Measurements from ENCODE around the gene CTPS2.
"Not testable (repeated sequence)": the region's sequence is repeated elsewhere in the genome, so short reads cannot be mapped to it uniquely, and the experiment has no call there.

The CTPS2 gene

DNA sequence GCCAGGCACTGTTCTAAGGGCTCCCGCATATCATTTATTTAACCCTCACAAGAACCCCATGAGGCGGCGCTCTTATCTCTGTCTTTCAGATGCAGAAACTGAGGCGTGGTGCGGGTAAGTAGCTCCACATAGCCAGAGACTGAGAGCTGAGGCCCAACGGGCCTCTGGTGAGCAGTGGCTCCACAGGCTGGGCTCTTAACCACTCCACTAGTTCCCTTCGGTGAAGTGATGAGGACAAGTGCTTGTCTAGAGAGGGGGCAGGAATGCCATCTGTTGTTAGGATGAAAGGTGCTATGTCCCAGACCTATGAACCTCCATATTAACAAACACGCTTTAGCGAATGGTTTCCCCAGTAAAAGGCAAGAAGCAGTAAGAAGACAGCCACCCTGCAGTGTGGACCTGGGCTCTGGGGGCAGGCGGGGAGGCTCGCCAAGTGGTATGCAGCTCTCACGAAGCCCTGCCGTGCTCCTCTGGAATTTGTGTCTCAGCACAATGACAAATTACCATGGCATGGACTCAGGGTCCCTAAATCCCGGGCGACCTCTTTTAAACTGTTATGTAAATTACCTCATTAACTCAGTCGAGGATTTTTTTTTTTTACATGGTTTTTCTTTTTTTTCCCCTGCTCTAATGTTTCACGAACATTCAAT is 83.4 kb downstream of the CTPS2 start:
- Histone ChIP-seq H3K4me3 (ENCODE audit: severe bottlenecking) (no peak overlapping the region), H3K4me1 (ENCODE audit: insufficient read depth, poor library complexity, severe bottlenecking) (no peaks in the 10 kb centered on the region), H3K27me3 (ENCODE audit: insufficient read depth, poor library complexity, severe bottlenecking) (no peaks in the 10 kb centered on the region), H3K27ac (ENCODE audit: poor library complexity, severe bottlenecking) (no peak overlapping the region), H3K36me3 (ENCODE audit: low read depth) (no peaks in the 10 kb centered on the region), H3K9me3 (ENCODE audit: severe bottlenecking) (no peaks in the 10 kb centered on the region)
- TF ChIP-seq, protein P1, sequence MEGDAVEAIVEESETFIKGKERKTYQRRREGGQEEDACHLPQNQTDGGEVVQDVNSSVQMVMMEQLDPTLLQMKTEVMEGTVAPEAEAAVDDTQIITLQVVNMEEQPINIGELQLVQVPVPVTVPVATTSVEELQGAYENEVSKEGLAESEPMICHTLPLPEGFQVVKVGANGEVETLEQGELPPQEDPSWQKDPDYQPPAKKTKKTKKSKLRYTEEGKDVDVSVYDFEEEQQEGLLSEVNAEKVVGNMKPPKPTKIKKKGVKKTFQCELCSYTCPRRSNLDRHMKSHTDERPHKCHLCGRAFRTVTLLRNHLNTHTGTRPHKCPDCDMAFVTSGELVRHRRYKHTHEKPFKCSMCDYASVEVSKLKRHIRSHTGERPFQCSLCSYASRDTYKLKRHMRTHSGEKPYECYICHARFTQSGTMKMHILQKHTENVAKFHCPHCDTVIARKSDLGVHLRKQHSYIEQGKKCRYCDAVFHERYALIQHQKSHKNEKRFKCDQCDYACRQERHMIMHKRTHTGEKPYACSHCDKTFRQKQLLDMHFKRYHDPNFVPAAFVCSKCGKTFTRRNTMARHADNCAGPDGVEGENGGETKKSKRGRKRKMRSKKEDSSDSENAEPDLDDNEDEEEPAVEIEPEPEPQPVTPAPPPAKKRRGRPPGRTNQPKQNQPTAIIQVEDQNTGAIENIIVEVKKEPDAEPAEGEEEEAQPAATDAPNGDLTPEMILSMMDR (IDR thresholded peaks at IDR 0.05; ENCODE audit: poor library complexity, severe bottlenecking): no peak
- no peak for DNase-seq (ENCODE audit: low spot score)
- ATAC-seq (ENCODE audit: low read depth): no peak

DNA sequence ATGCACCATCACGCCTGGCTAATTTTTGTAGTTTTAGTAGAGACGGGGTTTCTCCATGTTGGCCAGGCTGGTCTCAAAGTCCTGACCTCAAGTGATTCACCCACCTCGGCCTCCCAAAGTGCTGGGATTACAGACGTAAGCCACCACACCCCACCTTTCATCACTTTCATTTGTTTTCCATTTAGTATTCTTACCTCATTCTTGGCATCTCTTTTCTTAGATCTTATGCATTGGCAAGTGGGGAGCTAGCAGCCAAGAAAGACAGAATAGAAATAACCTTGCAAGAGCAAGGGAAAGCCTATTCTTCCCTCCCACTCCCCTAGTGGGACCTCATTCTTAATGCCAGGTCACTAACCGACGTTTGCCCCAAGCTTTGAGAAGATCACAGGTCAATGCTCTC is 84.0 kb downstream of the CTPS2 start:
- H3K27me3 ChIP-seq (ENCODE audit: insufficient read depth, poor library complexity, severe bottlenecking); H3K4me1 ChIP-seq (ENCODE audit: insufficient read depth, poor library complexity, severe bottlenecking); H3K27ac ChIP-seq (ENCODE audit: poor library complexity, severe bottlenecking); DNase-seq (ENCODE audit: low spot score); H3K9me3 ChIP-seq (ENCODE audit: severe bottlenecking); H3K36me3 ChIP-seq (ENCODE audit: low read depth); H3K4me3 ChIP-seq (ENCODE audit: severe bottlenecking); ATAC-seq (ENCODE audit: low read depth): not testable (repeated sequence)

GRCh38 chrX:16619024-16619423 is 93.4 kb downstream of the CTPS2 start:
- Histone ChIP-seq H3K9me3 (ENCODE audit: severe bottlenecking) (no peaks in the 10 kb centered on the region), H3K4me3 (ENCODE audit: severe bottlenecking) (no peak overlapping the region), H3K4me1 (ENCODE audit: insufficient read depth, poor library complexity, severe bottlenecking) (no peaks in the 10 kb centered on the region), H3K27ac (ENCODE audit: poor library complexity, severe bottlenecking) (no peak overlapping the region), H3K36me3 (ENCODE audit: low read depth) (no peaks in the 10 kb centered on the region), H3K27me3 (ENCODE audit: insufficient read depth, poor library complexity, severe bottlenecking) (no peaks in the 10 kb centered on the region)
- DNase-seq (ENCODE audit: low spot score) (no peak), ATAC-seq (ENCODE audit: low read depth) (no peak)
- TF ChIP-seq, protein P1 (IDR thresholded peaks at IDR 0.05; ENCODE audit: poor library complexity, severe bottlenecking): no peak

DNA sequence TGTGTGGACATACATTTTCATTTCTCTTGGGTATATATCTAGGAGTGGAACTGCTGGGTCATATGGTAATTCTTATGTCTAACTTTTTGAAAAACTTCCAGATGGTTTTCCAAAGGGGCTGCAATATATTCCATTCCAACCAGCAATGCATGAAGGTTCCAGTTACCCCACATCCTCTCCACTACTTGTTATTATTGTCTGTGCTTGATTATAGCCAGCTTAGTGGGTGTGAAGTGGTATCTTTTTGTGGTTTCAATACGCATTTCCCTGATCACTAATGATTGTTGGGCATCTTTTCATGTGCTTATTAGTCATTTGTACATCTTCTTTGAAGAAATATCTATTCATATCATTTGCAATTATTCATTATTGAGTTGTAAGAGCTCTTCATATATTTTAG is 94.0 kb downstream of the CTPS2 start:
- no peak overlapping the region for H3K27ac ChIP-seq (ENCODE audit: poor library complexity, severe bottlenecking)
- ATAC-seq (ENCODE audit: low read depth): no peak

GRCh38 chrX:16617382-16617781 is 95.1 kb downstream of the CTPS2 start:
- H3K9me3 ChIP-seq (ENCODE audit: severe bottlenecking): no peaks in the 10 kb centered on the region
- ATAC-seq (ENCODE audit: low read depth): no peak
- no peaks in the 10 kb centered on the region for H3K4me1 ChIP-seq (ENCODE audit: insufficient read depth, poor library complexity, severe bottlenecking)
- H3K4me3 ChIP-seq (ENCODE audit: severe bottlenecking): no peak overlapping the region
- TF ChIP-seq, protein P1 (IDR thresholded peaks at IDR 0.05; ENCODE audit: poor library complexity, severe bottlenecking): no peak
- DNase-seq (ENCODE audit: low spot score): no peak
- H3K27ac ChIP-seq (ENCODE audit: poor library complexity, severe bottlenecking): no peak overlapping the region
- H3K36me3 ChIP-seq (ENCODE audit: low read depth): no peaks in the 10 kb centered on the region
- no peaks in the 10 kb centered on the region for H3K27me3 ChIP-seq (ENCODE audit: insufficient read depth, poor library complexity, severe bottlenecking)

More for the DNA sequence above, 94.0 kb downstream of the CTPS2 start:
- Histone ChIP-seq H3K4me1 (ENCODE audit: insufficient read depth, poor library complexity, severe bottlenecking) (no peaks in the 10 kb centered on the region), H3K27me3 (ENCODE audit: insufficient read depth, poor library complexity, severe bottlenecking) (no peaks in the 10 kb centered on the region), H3K9me3 (ENCODE audit: severe bottlenecking) (no peaks in the 10 kb centered on the region), H3K4me3 (ENCODE audit: severe bottlenecking) (no peak overlapping the region), H3K36me3 (ENCODE audit: low read depth) (no peaks in the 10 kb centered on the region)
- TF ChIP-seq, protein P1 (IDR thresholded peaks at IDR 0.05; ENCODE audit: poor library complexity, severe bottlenecking): no peak
- no peak for DNase-seq (ENCODE audit: low spot score)
